ENCODE results near the gene DRC3.

Gene DRC3

GRCh38 chr17:17998934-17999333 is 26.3 kb downstream of the DRC3 start:
- no peak for DNase-seq

- DNase-seq, result no peak
Measured at GRCh38 chr17:17999364-18000029, 26.8 kb downstream of the DRC3 start.

- DNase-seq, result no peak
Measured at GRCh38 chr17:18000030-18000408, 27.4 kb downstream of the DRC3 start.

GRCh38 chr17:18002171-18002570 is 29.5 kb downstream of the DRC3 start:
- no peak for DNase-seq

GRCh38 chr17:18004345-18004744 is 31.7 kb downstream of the DRC3 start:
- DNase-seq, result no peak

- no peak for DNase-seq
Measured at GRCh38 chr17:18004884-18005305, 32.2 kb downstream of the DRC3 start.

- DNase-seq, result no peak
Measured at GRCh38 chr17:18005496-18005895, 32.8 kb downstream of the DRC3 start.

GRCh38 chr17:18006495-18007239 is 34.0 kb downstream of the DRC3 start:
- DNase-seq, result no peak

- no peak for DNase-seq
Measured at GRCh38 chr17:18008496-18009268, 36.0 kb downstream of the DRC3 start.

- no peak for DNase-seq
Measured at GRCh38 chr17:18009609-18010420, 37.2 kb downstream of the DRC3 start.

GRCh38 chr17:18011286-18011685 is 38.6 kb downstream of the DRC3 start:
- no peak for DNase-seq

GRCh38 chr17:18014006-18014405 is 41.3 kb downstream of the DRC3 start:
- DNase-seq, result no peak

GRCh38 chr17:18015593-18015992 is 42.9 kb downstream of the DRC3 start:
- DNase-seq, result no peak

GRCh38 chr17:18016426-18016825 is 43.8 kb downstream of the DRC3 start:
- no peak for DNase-seq

- DNase-seq, result no peak
Measured at GRCh38 chr17:18017958-18018357, 45.3 kb downstream of the DRC3 start.

GRCh38 chr17:18018411-18018921 is 45.8 kb downstream of the DRC3 start:
- DNase-seq, result no peak

- DNase-seq, result no peak
Measured at GRCh38 chr17:18019838-18020154, 47.1 kb downstream of the DRC3 start.

GRCh38 chr17:18020971-18021370 is 48.3 kb downstream of the DRC3 start:
- DNase-seq, result no peak

GRCh38 chr17:18021372-18021771 is 48.7 kb downstream of the DRC3 start:
- no peak for DNase-seq

- no peak for DNase-seq
Measured at GRCh38 chr17:18025241-18025944, 52.7 kb downstream of the DRC3 start.

- DNase-seq, result no peak
Measured at GRCh38 chr17:18025945-18026776, 53.5 kb downstream of the DRC3 start.
